Activated B cell treated with CpG ODN at 0.5 μM for 24 hours (primary cell): ENCODE measurements around the gene MTSS2. TPM values are rescaled to one million over a fixed set of nuclear protein-coding genes. Genes with fewer than 3 reads are reported as not detected.

Experiments used
- ATAC-seq: fragments of 200-7000 bp; cut with Tn5 transposase; one replicate; pipeline ENCODE4 v1.10.0; 2021; ENCODE audit warnings: low read depth, mild to moderate bottlenecking, moderate library complexity
- CTCF ChIA-PET: fragments of 350-600 bp; sonication (Branson Sonifier 250); formaldehyde crosslinking; loops from one replicate; lab custom pipeline; 2021; ENCODE audit warnings: antibody characterized with exemption; lab: Charles Lee
- POLR2A ChIA-PET: fragments of 350-600 bp; sonication (Branson Sonifier 250); formaldehyde crosslinking; loops from one replicate; lab custom pipeline; 2021; ENCODE audit warnings: antibody characterized with exemption; lab: Charles Lee
- DNase-seq: peaks from one replicate; pipeline ENCODE4 v3.0.0; 2022
- H3K27ac Mint-ChIP-seq: one replicate; pipeline ENCODE4 v1.8.0; 2020; ENCODE audit warnings: mixed read lengths
- H3K27me3 Mint-ChIP-seq: one replicate; pipeline ENCODE4 v1.8.0; 2021; ENCODE audit warnings: mixed read lengths
- H3K36me3 Mint-ChIP-seq: one replicate; pipeline ENCODE4 v1.8.0; 2021; ENCODE audit warnings: low read depth, mixed read lengths
- H3K4me1 Mint-ChIP-seq: one replicate; pipeline ENCODE4 v1.8.0; 2021; ENCODE audit warnings: mixed read lengths
- H3K4me3 Mint-ChIP-seq: one replicate; pipeline ENCODE4 v1.8.0; 2020; ENCODE audit warnings: mild to moderate bottlenecking, mixed read lengths
- H3K9me3 Mint-ChIP-seq: one replicate; pipeline ENCODE4 v1.8.0; 2020; ENCODE audit warnings: mixed read lengths
- intact Hi-C: fragments of 100-400 bp; cut with micrococcal nuclease; formaldehyde crosslinking; loops from one replicate; pipeline ENCODE4 v1.15.1; 2024
- total RNA-seq: library from RNA; stranded (reverse); gene quantifications from 2 replicates; pipeline ENCODE4 v1.2.3, GENCODE V29; 2022
- TF ChIP-seq, protein P1 (sequence below): fragments of 200-600 bp; IDR thresholded peaks from one replicate; pipeline ENCODE4 v1.8.0; 2022; ENCODE audit warnings: antibody characterized with exemption, mild to moderate bottlenecking

Gene MTSS2
- total RNA-seq, 1 donor from 2014 or later: 1.4 TPM

DNA sequence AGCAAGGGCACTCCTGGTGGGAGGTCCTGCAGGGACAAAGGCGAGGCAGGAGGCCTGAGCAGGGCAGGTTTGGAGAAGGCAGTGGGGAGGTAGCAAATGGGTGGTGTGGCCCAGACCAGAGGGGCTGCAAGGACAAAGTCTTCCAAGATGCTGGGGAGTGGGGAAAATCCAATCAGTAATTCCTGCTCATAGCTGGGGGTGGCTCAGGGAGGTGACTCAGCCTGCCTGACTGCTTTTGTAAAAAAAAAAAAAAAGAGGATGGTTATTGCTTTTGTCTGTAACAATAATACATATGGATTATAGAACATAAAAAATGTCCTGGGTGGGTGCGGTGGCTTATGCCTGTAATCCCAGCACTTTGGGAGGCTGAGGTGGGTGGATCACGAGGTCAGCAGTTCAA is 34.3 kb downstream of the MTSS2 start:
- Mint-ChIP-seq H3K27ac (no peak overlapping the region), H3K36me3 (no peaks in the 10 kb centered on the region), H3K9me3 (no peaks in the 10 kb centered on the region), H3K27me3 (peaks cover 8% of the 10 kb centered on the region), H3K4me3 (no peak overlapping the region), H3K4me1 (peaks cover 5% of the 10 kb centered on the region)
- no peak for DNase-seq
- no peak for ATAC-seq
- ChIA-PET CTCF (no interaction called here), POLR2A (no interaction called here)
- intact Hi-C loops: loop anchor here (5.0 to 10.0 kb wide), 3 partner anchors 144 to 487 kb away; no protein-coding TSS in a partner anchor
- TF ChIP-seq, protein P1, sequence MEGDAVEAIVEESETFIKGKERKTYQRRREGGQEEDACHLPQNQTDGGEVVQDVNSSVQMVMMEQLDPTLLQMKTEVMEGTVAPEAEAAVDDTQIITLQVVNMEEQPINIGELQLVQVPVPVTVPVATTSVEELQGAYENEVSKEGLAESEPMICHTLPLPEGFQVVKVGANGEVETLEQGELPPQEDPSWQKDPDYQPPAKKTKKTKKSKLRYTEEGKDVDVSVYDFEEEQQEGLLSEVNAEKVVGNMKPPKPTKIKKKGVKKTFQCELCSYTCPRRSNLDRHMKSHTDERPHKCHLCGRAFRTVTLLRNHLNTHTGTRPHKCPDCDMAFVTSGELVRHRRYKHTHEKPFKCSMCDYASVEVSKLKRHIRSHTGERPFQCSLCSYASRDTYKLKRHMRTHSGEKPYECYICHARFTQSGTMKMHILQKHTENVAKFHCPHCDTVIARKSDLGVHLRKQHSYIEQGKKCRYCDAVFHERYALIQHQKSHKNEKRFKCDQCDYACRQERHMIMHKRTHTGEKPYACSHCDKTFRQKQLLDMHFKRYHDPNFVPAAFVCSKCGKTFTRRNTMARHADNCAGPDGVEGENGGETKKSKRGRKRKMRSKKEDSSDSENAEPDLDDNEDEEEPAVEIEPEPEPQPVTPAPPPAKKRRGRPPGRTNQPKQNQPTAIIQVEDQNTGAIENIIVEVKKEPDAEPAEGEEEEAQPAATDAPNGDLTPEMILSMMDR: no peak

DNA sequence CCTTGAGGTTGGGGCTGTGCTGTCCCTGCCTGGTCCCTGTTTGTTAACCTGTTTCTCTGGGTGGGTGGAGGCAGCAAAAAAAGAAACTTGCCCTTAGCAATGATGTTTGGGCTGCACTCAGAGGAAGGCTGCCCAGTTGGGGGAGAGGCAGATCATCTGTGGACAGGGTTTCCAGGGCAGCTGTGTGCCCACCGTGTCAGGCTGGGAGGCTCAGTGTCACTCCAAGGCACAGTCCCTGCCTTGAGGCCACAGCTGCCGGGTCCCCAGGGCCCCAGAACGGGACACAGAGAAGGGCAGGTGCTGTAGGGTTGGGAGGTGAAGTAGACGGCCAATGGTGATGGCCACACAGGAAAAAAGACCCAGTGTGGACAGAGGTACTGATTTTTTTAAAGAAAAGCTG is 35.6 kb downstream of the MTSS2 start:
- Mint-ChIP-seq H3K4me1 (peaks cover 5% of the 10 kb centered on the region), H3K27me3 (peaks cover 8% of the 10 kb centered on the region), H3K27ac (no peak overlapping the region), H3K4me3 (no peak overlapping the region), H3K36me3 (no peaks in the 10 kb centered on the region), H3K9me3 (no peaks in the 10 kb centered on the region)
- ChIA-PET POLR2A (no interaction called here), CTCF (no interaction called here)
- intact Hi-C loops: loop anchor here (5.0 to 10.0 kb wide), 3 partner anchors 143 to 485 kb away; no protein-coding TSS in a partner anchor
- TF ChIP-seq, protein P1: no peak
- no peak for DNase-seq
- no peak for ATAC-seq

DNA sequence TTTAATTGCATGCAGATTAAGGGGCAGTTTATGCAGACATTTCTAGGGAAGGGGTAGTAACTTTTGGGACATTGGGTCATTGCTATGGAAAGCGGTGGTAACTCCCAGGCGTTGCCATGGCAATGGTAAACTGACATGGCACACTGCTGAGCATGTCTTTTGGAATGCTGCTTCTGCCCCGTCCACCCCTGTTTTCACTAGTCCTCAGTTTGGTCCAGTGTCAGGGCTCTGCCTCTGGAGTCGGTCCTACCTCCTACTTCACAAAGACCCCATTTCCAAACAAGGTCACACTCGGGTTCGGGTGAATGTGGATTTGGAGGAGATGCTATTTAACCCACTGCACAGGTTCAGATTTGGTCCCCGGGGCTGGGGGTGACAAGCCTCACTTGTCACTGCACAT is 36.6 kb downstream of the MTSS2 start:
- DNase-seq (no peak), ATAC-seq (no peak)
- ChIA-PET CTCF (no interaction called here), POLR2A (no interaction called here)
- peaks cover 8% of the 10 kb centered on the region for H3K27me3 Mint-ChIP-seq
- H3K4me3 Mint-ChIP-seq: no peak overlapping the region
- no peaks in the 10 kb centered on the region for H3K9me3 Mint-ChIP-seq
- H3K36me3 Mint-ChIP-seq: no peaks in the 10 kb centered on the region
- intact Hi-C loops: no loop called here
- H3K27ac Mint-ChIP-seq: no peak overlapping the region
- peaks cover 5% of the 10 kb centered on the region for H3K4me1 Mint-ChIP-seq
- TF ChIP-seq, protein P1: no peak

- POLR2A ChIA-PET: interaction anchor here (0.6 kb wide), 1 partner anchor 17 kb away, joined by 4 read pairs; no protein-coding TSS in a partner anchor
- no peaks in the 10 kb centered on the region for H3K36me3 Mint-ChIP-seq
- ATAC-seq (no peak), DNase-seq (no peak)
- peaks cover under 1% of the 10 kb centered on the region for H3K4me1 Mint-ChIP-seq
- peaks cover 5% of the 10 kb centered on the region for H3K27me3 Mint-ChIP-seq
- TF ChIP-seq, protein P1: no peak
- H3K9me3 Mint-ChIP-seq: no peaks in the 10 kb centered on the region
- H3K27ac Mint-ChIP-seq: no peak overlapping the region
- CTCF ChIA-PET: no interaction called here
- no peak overlapping the region for H3K4me3 Mint-ChIP-seq
- intact Hi-C loops: no loop called here
Observed at GRCh38 chr16:70648606-70649005, 37.2 kb downstream of the MTSS2 start.

GRCh38 chr16:70647441-70648359 is 38.2 kb downstream of the MTSS2 start:
- no peak for ATAC-seq
- DNase-seq: no peak
- CTCF ChIA-PET: no interaction called here
- POLR2A ChIA-PET: no interaction called here
- Mint-ChIP-seq H3K36me3 (no peaks in the 10 kb centered on the region), H3K9me3 (no peaks in the 10 kb centered on the region), H3K4me1 (no peaks in the 10 kb centered on the region), H3K4me3 (no peak overlapping the region), H3K27me3 (peaks cover 5% of the 10 kb centered on the region), H3K27ac (no peak overlapping the region)
- TF ChIP-seq, protein P1: no peak
- intact Hi-C loops: no loop called here
